H1 (cell line): ENCODE measurements around the gene CNNM1.

Experiments used
- BCL11A ChIP-seq, 2 experiments: IDR thresholded peaks; one replicate each; pipeline ENCODE4 v1.6.1; 2011; ENCODE audit warnings: low read depth in 2 of 2, low read length in 2 of 2, mild to moderate bottlenecking in 2 of 2
- BRCA1 ChIP-seq: IDR thresholded peaks from 2 replicates; pipeline ENCODE4 v1.6.1; 2012; ENCODE audit warnings: low read depth, low read length, improper control_type of control experiment
- CTCF ChIP-seq, 3 experiments: IDR thresholded peaks; 1 replicate in 2 of 3; 2 replicates in 1 of 3; pipeline versions ENCODE4 v1.5.1 to v1.6.1; 2011; ENCODE audit warnings: low read length in 3 of 3, mild to moderate bottlenecking in 3 of 3, inconsistent platforms in 2 of 3, low read depth in 1 of 3, moderate library complexity in 1 of 3; ENCODE audit not compliant: insufficient read depth in 1 of 3; ENCODE audit errors: control extremely low read depth in 1 of 3
- NRF1 ChIP-seq: IDR thresholded peaks from 2 replicates; pipeline ENCODE4 v1.6.1; 2011; ENCODE audit warnings: mild to moderate bottlenecking, low read depth, low read length, improper control_type of control experiment
- POLR2AphosphoS5 ChIP-seq: IDR thresholded peaks from 2 replicates; pipeline ENCODE4 v1.6.1; 2011; ENCODE audit warnings: low read depth, low read length
- RAD21 ChIP-seq, 2 experiments: IDR thresholded peaks in 1 of 2; conservative IDR thresholded peaks in 1 of 2; 2 replicates each; pipeline ENCODE4 v1.6.1; 2011; ENCODE audit warnings: low read depth in 2 of 2, low read length in 2 of 2, improper control_type of control experiment in 1 of 2, inconsistent platforms in 1 of 2, mild to moderate bottlenecking in 1 of 2, moderate library complexity in 1 of 2
- TCF12 ChIP-seq: IDR thresholded peaks from 2 replicates; pipeline ENCODE4 v1.6.1; 2011; ENCODE audit warnings: low read depth, mild to moderate bottlenecking, low read length

DNA sequence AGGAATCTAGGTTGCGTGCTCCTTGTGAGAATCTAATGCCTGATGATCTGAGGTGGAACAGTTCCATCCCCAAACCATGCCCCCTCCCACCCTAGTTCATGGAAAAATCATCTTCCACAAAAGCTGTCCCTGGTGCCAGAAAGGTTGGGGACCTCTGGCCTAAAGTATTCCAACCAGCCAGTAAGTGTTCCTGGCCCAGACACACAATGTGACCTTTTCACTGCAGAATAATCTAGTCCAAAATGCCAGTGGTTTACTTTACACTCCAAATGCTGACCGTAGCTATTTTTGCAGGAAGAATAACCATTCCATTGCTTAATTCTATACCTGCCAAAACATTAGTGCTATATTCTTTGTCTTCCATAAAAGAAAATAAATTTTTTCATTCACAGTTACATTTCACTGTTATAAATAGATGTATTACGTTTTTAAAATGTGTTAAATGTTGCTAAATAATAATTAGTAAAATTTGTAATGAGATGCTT is 10.4 kb downstream of the CNNM1 start:
- no peak for TF ChIP-seq RAD21 (IDR thresholded peaks at IDR 0.05 in 1 of 2, conservative IDR thresholded peaks at IDR 0.05 in 1 of 2; ENCODE audit: low read depth in 2 of 2, low read length in 2 of 2)
- no peak for TF ChIP-seq POLR2AphosphoS5
- TF ChIP-seq BCL11A (IDR thresholded peaks at IDR 0.05; ENCODE audit: low read depth in 2 of 2, low read length in 2 of 2): no peak
- TF ChIP-seq BRCA1: no peak
- no peak for TF ChIP-seq NRF1
- TF ChIP-seq TCF12: no peak
- TF ChIP-seq CTCF (IDR thresholded peaks at IDR 0.05; ENCODE audit: control extremely low read depth in 1 of 3, insufficient read depth in 1 of 3, low read depth in 1 of 3, low read length in 3 of 3): no peak
